GM13976 (cell line): ENCODE results near the gene AHRR.
"Not testable (repeated sequence)": the region's sequence is repeated elsewhere in the genome, so short reads cannot be mapped to it uniquely, and the experiment has no call there.

Experiments used
- DNase-seq: peaks from one replicate; pipeline ENCODE4 v3.0.0; 2012; ENCODE audit warnings: low spot score
- CTCF ChIP-seq: IDR thresholded peaks from 2 replicates; pipeline ENCODE4 v1.5.1; 2012; ENCODE audit warnings: borderline replicate concordance, mild to moderate bottlenecking; ENCODE audit not compliant: insufficient read depth; ENCODE audit errors: extremely low read depth, missing control alignments, control extremely low read depth
- in situ Hi-C: fragments of 300-500 bp; cut with MboI; formaldehyde crosslinking; loops from one replicate; pipeline ENCODE4 v1.12.0; 2022; ENCODE audit warnings: low sequenced_read_pairs, mixed read lengths, inconsistent platforms; ENCODE audit not compliant: unreplicated experiment

The AHRR gene

GRCh38 chr5:306011-306805 is 15.3 kb upstream of the AHRR start:
- in situ Hi-C loops = no loop called here
- no peak for DNase-seq
- no peak for TF ChIP-seq CTCF

- in situ Hi-C loops = no loop called here
- no peak for DNase-seq
- TF ChIP-seq CTCF = no peak
Observed at GRCh38 chr5:307306-307705, 14.2 kb upstream of the AHRR start.

GRCh38 chr5:307794-308579 is 13.5 kb upstream of the AHRR start:
- in situ Hi-C loops = no loop called here
- no peak for TF ChIP-seq CTCF
- no peak for DNase-seq

- in situ Hi-C loops = no loop called here
- DNase-seq = no peak
- no peak for TF ChIP-seq CTCF
Observed at GRCh38 chr5:308672-309271, 12.7 kb upstream of the AHRR start.

GRCh38 chr5:309831-310230 is 11.7 kb upstream of the AHRR start:
- DNase-seq = not testable (repeated sequence)
- in situ Hi-C loops = loop anchor here (10.0 kb wide), 1 partner anchor 125 kb away; no protein-coding TSS in a partner anchor

GRCh38 chr5:310516-310915 is 11.0 kb upstream of the AHRR start:
- no peak for TF ChIP-seq CTCF
- in situ Hi-C loops = loop anchor here (10.0 kb wide), 1 partner anchor 124 kb away; no protein-coding TSS in a partner anchor
- no peak for DNase-seq
